BJ (cell line): Measurements from ENCODE around the gene ERBB4. TPM values are rescaled to one million over a fixed set of nuclear protein-coding genes. Genes with fewer than 3 reads are reported as not detected.

Source experiments
- CTCF ChIA-PET: fragments of 350-600 bp; formaldehyde crosslinking; extraction: SDS; loops from one replicate; lab custom pipeline; 2021; ENCODE audit warnings: antibody characterized with exemption, inconsistent platforms; lab: Yijun Ruan, JAX
- POLR2A ChIA-PET: fragments of 300-600 bp; sonication (Branson Sonifier 250); formaldehyde crosslinking; extraction: SDS; loops from one replicate; lab custom pipeline; 2021; ENCODE audit warnings: antibody characterized with exemption; lab: Charles Lee
- DNase-seq: peaks from one replicate; pipeline ENCODE4 v3.0.0-alpha.2; 2011; ENCODE audit warnings: low read depth
- H3K27me3 ChIP-seq: 2 replicates; pipeline ENCODE4 v1.6.0; 2011; ENCODE audit warnings: low read length; ENCODE audit not compliant: control insufficient read depth, insufficient read depth
- H3K36me3 ChIP-seq: 2 replicates; pipeline ENCODE4 v1.5.1; 2011; ENCODE audit warnings: low read length; ENCODE audit not compliant: control insufficient read depth, insufficient read depth
- H3K4me3 ChIP-seq: 2 replicates; pipeline ENCODE4 v1.5.1; 2011; ENCODE audit warnings: low read depth, mild to moderate bottlenecking, control low read depth, low read length
- CTCF ChIP-seq: IDR thresholded peaks from 2 replicates; pipeline ENCODE4 v1.5.1; 2011; ENCODE audit warnings: low read depth, mild to moderate bottlenecking, control low read depth, inconsistent platforms, low read length, moderate library complexity; ENCODE audit not compliant: insufficient read depth
- polyA plus RNA-seq: library from polyadenylated mRNA; depleted of rRNA; stranded (reverse); fragments of >200 nt; gene quantifications from 2 replicates; pipeline ENCODE4 v1.2.3, GENCODE V29; 2011

Gene ERBB4
- polyA plus RNA-seq, 1 experiment = not detected

- ChIA-PET CTCF (no interaction called here), POLR2A (no interaction called here)
- Histone ChIP-seq H3K27me3 (no peaks in the 10 kb centered on the region), H3K4me3 (no peak overlapping the region), H3K36me3 (no peaks in the 10 kb centered on the region)
- DNase-seq = no peak
- TF ChIP-seq CTCF = no peak
These were observed 1099.6 kb downstream of the ERBB4 start for GRCh38 chr2:211439011-211439410.

GRCh38 chr2:211437396-211437795, 1101.2 kb downstream of the ERBB4 start:
- no peaks in the 10 kb centered on the region for H3K36me3 ChIP-seq
- no peak overlapping the region for H3K4me3 ChIP-seq
- no peaks in the 10 kb centered on the region for H3K27me3 ChIP-seq
- no peak for TF ChIP-seq CTCF
- CTCF ChIA-PET = interaction anchor here (1.9 kb wide), 1 partner anchor 18 kb away, joined by 7 read pairs; no protein-coding TSS in a partner anchor
- no peak for DNase-seq
- POLR2A ChIA-PET = no interaction called here

GRCh38 chr2:211436182-211436581, 1102.4 kb downstream of the ERBB4 start:
- Histone ChIP-seq H3K4me3 (no peak overlapping the region), H3K27me3 (no peaks in the 10 kb centered on the region), H3K36me3 (no peaks in the 10 kb centered on the region)
- no peak for TF ChIP-seq CTCF
- ChIA-PET CTCF (interaction anchor here (1.9 kb wide), 1 partner anchor 19 kb away, joined by 7 read pairs; no protein-coding TSS in a partner anchor), POLR2A (no interaction called here)
- DNase-seq = no peak

- ChIA-PET POLR2A (no interaction called here), CTCF (no interaction called here)
- no peak for TF ChIP-seq CTCF
- H3K4me3 ChIP-seq = no peak overlapping the region
- no peaks in the 10 kb centered on the region for H3K27me3 ChIP-seq
- no peaks in the 10 kb centered on the region for H3K36me3 ChIP-seq
- no peak for DNase-seq
These were observed 1103.3 kb downstream of the ERBB4 start for GRCh38 chr2:211435331-211435730.

- Histone ChIP-seq H3K4me3 (no peak overlapping the region), H3K36me3 (no peaks in the 10 kb centered on the region), H3K27me3 (no peaks in the 10 kb centered on the region)
- ChIA-PET CTCF (no interaction called here), POLR2A (no interaction called here)
- no peak for DNase-seq
- TF ChIP-seq CTCF = no peak
These were observed 1103.8 kb downstream of the ERBB4 start for GRCh38 chr2:211434773-211435172.
